Sigmoid colon (tissue), 7 donors: Measurements from ENCODE around the gene CPEB3. TPM values are rescaled to one million over a fixed set of nuclear protein-coding genes. Genes with fewer than 3 reads are reported as not detected.

Experiments
- DNase-seq: peaks from one replicate; pipeline ENCODE4 v3.0.0-alpha.2; 2019
- H3K27ac ChIP-seq, 4 donors: fragments of 200-600 bp; sonication (generic); one replicate each; pipeline ENCODE4 v1.5.1; 2016 to 2019; ENCODE audit warnings: mild to moderate bottlenecking in 1 of 4
- H3K27me3 ChIP-seq, 3 donors: fragments of 200-600 bp; sonication (generic); one replicate each; pipeline ENCODE4 v1.5.1; 2019; ENCODE audit warnings: mild to moderate bottlenecking in 1 of 3
- H3K36me3 ChIP-seq, 4 donors: fragments of 200-600 bp; sonication (generic); one replicate each; pipeline ENCODE4 v1.5.1; 2016 to 2019
- H3K4me1 ChIP-seq, 4 donors: fragments of 200-600 bp; sonication (generic); one replicate each; pipeline ENCODE4 v1.5.1; 2017 to 2019
- H3K4me3 ChIP-seq, 4 donors: fragments of 200-600 bp; sonication (generic); one replicate each; pipeline ENCODE4 v1.5.1; 2017 to 2019; ENCODE audit warnings: mild to moderate bottlenecking in 2 of 4, moderate library complexity in 1 of 4
- H3K9me3 ChIP-seq, 4 donors: fragments of 200-600 bp in 3 of 4; sonication (generic) in 3 of 4; one replicate each; pipeline versions ENCODE4 v1.5.1 to v1.6.1; 2013 to 2019
- CTCF ChIP-seq, 4 experiments: fragments of 450-650 bp in 3 of 4; fragments of 200-600 bp in 1 of 4; IDR thresholded peaks; one replicate each; pipeline ENCODE4 v1.5.1; 2016 to 2019; ENCODE audit warnings: antibody characterized with exemption in 4 of 4, mild to moderate bottlenecking in 3 of 4, moderate library complexity in 2 of 4
- EP300 ChIP-seq, 4 donors: sonication (generic); formaldehyde crosslinking; IDR thresholded peaks; one replicate each; pipeline ENCODE4 v1.6.1; 2017; ENCODE audit warnings: antibody characterized with exemption in 4 of 4
- POLR2A ChIP-seq, 2 donors: fragments of 450-650 bp; IDR thresholded peaks; one replicate each; pipeline ENCODE4 v1.6.1; 2016; ENCODE audit warnings: antibody characterized with exemption in 2 of 2, mild to moderate bottlenecking in 2 of 2, moderate library complexity in 2 of 2
- POLR2AphosphoS5 ChIP-seq, 4 donors: sonication (generic); formaldehyde crosslinking; IDR thresholded peaks; one replicate each; pipeline ENCODE4 v1.6.1; 2017; ENCODE audit warnings: antibody characterized with exemption in 4 of 4
- WGBS, 2 donors: extraction: QIAGEN DNeasy Blood & Tissue Kit; methylation state at CpG; one replicate each; pipeline ENCODE4 v1.1.7; 2013; 5-methylcytosine and 5-hydroxymethylcytosine counted together
- intact Hi-C: fragments of 100-400 bp; cut with DNase I; formaldehyde crosslinking; loops from one replicate; pipeline ENCODE4 v1.15.1; 2023
- polyA plus RNA-seq, 3 donors: library from polyadenylated mRNA; stranded (reverse); fragments of 200-250 nt; gene quantifications; one replicate each; pipeline ENCODE4 v1.2.3, GENCODE V29; 2013
- total RNA-seq, 4 donors: library from RNA; depleted of rRNA; stranded (reverse); fragments of >200 nt; gene quantifications; one replicate each; pipeline ENCODE4 v1.1.0, GENCODE V29; 2016
- donor health status: healthy with polysubstance abuse.
- donor health status: Bipolar disorder and iron deficiency.
- donor health status: healthy.

Gene CPEB3
- total and polyA plus RNA-seq, 7 donors, result 1.6 to 7.7 (median 6.6) TPM

DNA sequence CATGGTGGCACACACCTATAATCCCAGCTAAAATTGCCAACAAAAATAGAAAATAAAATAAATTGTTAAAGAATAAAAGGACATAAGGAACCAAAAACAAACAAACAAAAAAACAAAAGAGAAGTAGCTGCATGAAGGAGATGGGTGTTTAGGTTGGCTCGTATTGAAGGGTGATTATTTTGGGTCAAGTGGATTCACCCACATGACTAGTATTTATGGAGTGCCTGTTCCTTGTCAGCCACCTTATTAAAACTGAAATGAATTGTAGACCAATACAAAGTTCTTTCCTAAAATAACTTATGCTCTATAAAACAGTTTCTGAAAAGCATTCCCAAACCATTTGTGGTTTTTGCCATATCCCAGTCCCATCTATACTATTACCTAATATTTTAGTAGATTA, 228.6 kb downstream of the CPEB3 start:
- intact Hi-C loops, result no loop called here
- H3K9me3 ChIP-seq, result no peaks in the 10 kb centered on the region
- peaks cover 0 to 13% (median 5%) of the 10 kb centered on the region in 4 donors for H3K4me1 ChIP-seq
- H3K4me3 ChIP-seq, result no peak overlapping the region
- WGBS, 2 donors, result 83 to 94% methylated on average over 1 of the region's 1 CpG
- no peak for DNase-seq
- TF ChIP-seq POLR2AphosphoS5 (IDR thresholded peaks at IDR 0.05), result peak in 3 of 4 donors; percentile 47 to 71 (median 47)
- TF ChIP-seq POLR2A (IDR thresholded peaks at IDR 0.05), result no peak
- TF ChIP-seq CTCF (IDR thresholded peaks at IDR 0.05), result no peak
- peak in 2 of 4 donors; percentile 26 to 34 for TF ChIP-seq EP300 (IDR thresholded peaks at IDR 0.05)
- no peaks in the 10 kb centered on the region for H3K36me3 ChIP-seq
- no peaks in the 10 kb centered on the region for H3K27me3 ChIP-seq
- no peak overlapping the region for H3K27ac ChIP-seq

DNA sequence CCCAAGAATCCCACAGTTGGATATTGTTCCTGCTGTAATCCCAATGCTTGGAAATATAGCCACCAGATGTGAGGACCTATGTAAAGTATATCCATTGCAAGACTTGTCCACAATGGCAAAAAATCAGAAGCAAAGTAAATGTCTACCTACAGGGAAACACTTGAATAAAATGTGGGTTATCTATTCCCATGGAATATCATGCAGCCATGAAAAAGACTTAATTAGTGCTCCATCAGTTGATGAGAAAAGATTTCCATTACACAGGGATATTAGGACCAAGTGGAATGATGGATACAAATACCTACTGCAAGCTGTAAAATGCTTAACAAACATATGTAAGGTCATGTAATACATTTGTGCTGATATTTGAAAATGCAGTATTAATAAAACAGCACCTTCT, 236.1 kb downstream of the CPEB3 start:
- H3K27ac ChIP-seq, result no peak overlapping the region
- H3K9me3 ChIP-seq, result no peaks in the 10 kb centered on the region
- no peaks in the 10 kb centered on the region for H3K27me3 ChIP-seq
- DNase-seq, result no peak
- TF ChIP-seq EP300 (IDR thresholded peaks at IDR 0.05) (no peak), CTCF (IDR thresholded peaks at IDR 0.05) (no peak), POLR2A (IDR thresholded peaks at IDR 0.05) (no peak), POLR2AphosphoS5 (IDR thresholded peaks at IDR 0.05) (no peak)
- intact Hi-C loops, result no loop called here
- no peak overlapping the region for H3K4me3 ChIP-seq
- H3K4me1 ChIP-seq, result no peaks in the 10 kb centered on the region
- peaks cover 0 to 23% (median 0%) of the 10 kb centered on the region in 4 donors for H3K36me3 ChIP-seq

GRCh38 chr10:92052741-92053140, 238.1 kb downstream of the CPEB3 start:
- Histone ChIP-seq H3K36me3 (peaks cover 0 to 23% (median 0%) of the 10 kb centered on the region in 4 donors), H3K9me3 (no peaks in the 10 kb centered on the region), H3K27ac (no peak overlapping the region), H3K27me3 (no peaks in the 10 kb centered on the region), H3K4me1 (no peaks in the 10 kb centered on the region), H3K4me3 (no peak overlapping the region)
- DNase-seq, result no peak
- intact Hi-C loops, result no loop called here
- no peak for TF ChIP-seq POLR2AphosphoS5 (IDR thresholded peaks at IDR 0.05)
- TF ChIP-seq EP300 (IDR thresholded peaks at IDR 0.05), result no peak
- TF ChIP-seq CTCF (IDR thresholded peaks at IDR 0.05), result no peak
- TF ChIP-seq POLR2A (IDR thresholded peaks at IDR 0.05), result no peak
- 83 to 87% methylated on average over 5 of the region's 5 CpGs for WGBS, 2 donors

DNA sequence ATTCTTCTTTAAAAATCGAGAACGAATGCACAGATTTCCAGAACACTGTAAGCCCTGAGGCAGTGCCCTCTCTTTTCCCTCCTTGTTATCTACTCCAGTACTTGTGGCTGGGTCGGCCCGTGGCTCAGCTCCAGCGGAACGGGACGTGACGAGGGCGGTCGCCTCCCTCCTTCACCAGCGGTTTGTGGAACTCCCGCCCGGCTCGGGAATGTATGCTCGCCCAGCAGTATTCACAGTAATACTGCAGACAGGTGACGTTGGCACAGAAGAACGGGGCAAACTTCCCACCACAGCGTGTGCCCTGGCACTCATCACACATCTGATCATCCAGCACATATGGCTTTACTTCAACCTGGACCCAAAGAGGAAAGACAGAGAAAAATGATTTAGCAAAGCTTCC, 238.8 kb downstream of the CPEB3 start:
- 91 to 94% methylated on average over 18 of the region's 18 CpGs for WGBS, 2 donors
- Histone ChIP-seq H3K9me3 (no peaks in the 10 kb centered on the region), H3K36me3 (peaks cover 0 to 23% (median 0%) of the 10 kb centered on the region in 4 donors), H3K27me3 (no peaks in the 10 kb centered on the region), H3K4me1 (no peaks in the 10 kb centered on the region), H3K4me3 (no peak overlapping the region), H3K27ac (no peak overlapping the region)
- TF ChIP-seq EP300 (IDR thresholded peaks at IDR 0.05), result no peak
- no peak for TF ChIP-seq POLR2A (IDR thresholded peaks at IDR 0.05)
- no peak for TF ChIP-seq POLR2AphosphoS5 (IDR thresholded peaks at IDR 0.05)
- TF ChIP-seq CTCF (IDR thresholded peaks at IDR 0.05), result no peak
- no peak for DNase-seq
- intact Hi-C loops, result no loop called here

DNA sequence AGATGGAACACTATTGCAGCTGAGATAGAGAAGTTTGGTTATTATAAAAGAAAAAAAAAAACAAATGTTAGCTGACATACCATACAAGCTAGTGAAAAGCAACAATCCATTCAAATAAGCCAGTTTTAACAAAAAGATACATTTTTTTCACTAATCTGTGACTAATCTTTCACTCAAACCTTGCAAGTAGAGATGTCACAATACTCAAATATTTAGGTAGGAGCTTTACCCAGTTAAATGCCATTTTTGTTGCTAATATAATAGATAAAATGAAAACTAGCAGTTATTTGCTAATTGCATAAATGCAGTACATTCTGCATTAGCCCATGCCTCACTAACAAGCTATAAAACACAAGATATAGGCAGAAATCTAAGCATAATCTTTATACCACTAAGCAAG, 243.7 kb downstream of the CPEB3 start:
- no peak overlapping the region for H3K27ac ChIP-seq
- no peaks in the 10 kb centered on the region for H3K9me3 ChIP-seq
- no peak overlapping the region for H3K4me3 ChIP-seq
- DNase-seq, result no peak
- H3K36me3 ChIP-seq, result peaks cover 0 to 12% (median 0%) of the 10 kb centered on the region in 4 donors
- no peaks in the 10 kb centered on the region for H3K27me3 ChIP-seq
- intact Hi-C loops, result no loop called here
- no peak for TF ChIP-seq EP300 (IDR thresholded peaks at IDR 0.05)
- no peak for TF ChIP-seq CTCF (IDR thresholded peaks at IDR 0.05)
- no peak for TF ChIP-seq POLR2AphosphoS5 (IDR thresholded peaks at IDR 0.05)
- no peak for TF ChIP-seq POLR2A (IDR thresholded peaks at IDR 0.05)
- no peaks in the 10 kb centered on the region for H3K4me1 ChIP-seq
